C4-2B (cell line): ENCODE data around the gene LYRM4.

Experiments
- ZFX ChIP-seq: fragments of 450-650 bp; IDR thresholded peaks from 2 replicates; pipeline ENCODE4 v1.6.1; 2017
- TF ChIP-seq, protein P1 (sequence below): fragments of 450-650 bp; conservative IDR thresholded peaks from 2 replicates; pipeline ENCODE4 v1.5.1; 2017; ENCODE audit warnings: mild to moderate bottlenecking

DNA sequence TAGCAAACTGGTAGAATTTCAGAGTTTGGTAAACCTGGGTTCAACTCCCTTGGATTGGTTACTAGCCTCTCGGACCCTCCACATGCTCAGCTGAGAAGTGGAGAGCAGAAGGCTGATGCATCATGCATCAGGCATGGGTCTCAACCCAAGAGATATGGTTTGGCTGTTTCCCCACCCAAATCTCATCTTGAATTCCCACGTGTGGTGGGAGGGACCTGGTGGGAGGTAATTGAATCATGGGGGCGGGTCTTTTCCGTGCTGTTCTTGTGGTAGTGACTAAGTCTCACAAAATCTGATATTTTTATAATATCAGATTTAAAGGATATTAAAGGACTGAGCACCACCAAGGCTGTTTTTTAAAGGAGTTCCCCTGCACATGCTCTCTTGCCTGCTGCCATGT, 100.5 kb downstream of the LYRM4 start:
- TF ChIP-seq, protein P1, sequence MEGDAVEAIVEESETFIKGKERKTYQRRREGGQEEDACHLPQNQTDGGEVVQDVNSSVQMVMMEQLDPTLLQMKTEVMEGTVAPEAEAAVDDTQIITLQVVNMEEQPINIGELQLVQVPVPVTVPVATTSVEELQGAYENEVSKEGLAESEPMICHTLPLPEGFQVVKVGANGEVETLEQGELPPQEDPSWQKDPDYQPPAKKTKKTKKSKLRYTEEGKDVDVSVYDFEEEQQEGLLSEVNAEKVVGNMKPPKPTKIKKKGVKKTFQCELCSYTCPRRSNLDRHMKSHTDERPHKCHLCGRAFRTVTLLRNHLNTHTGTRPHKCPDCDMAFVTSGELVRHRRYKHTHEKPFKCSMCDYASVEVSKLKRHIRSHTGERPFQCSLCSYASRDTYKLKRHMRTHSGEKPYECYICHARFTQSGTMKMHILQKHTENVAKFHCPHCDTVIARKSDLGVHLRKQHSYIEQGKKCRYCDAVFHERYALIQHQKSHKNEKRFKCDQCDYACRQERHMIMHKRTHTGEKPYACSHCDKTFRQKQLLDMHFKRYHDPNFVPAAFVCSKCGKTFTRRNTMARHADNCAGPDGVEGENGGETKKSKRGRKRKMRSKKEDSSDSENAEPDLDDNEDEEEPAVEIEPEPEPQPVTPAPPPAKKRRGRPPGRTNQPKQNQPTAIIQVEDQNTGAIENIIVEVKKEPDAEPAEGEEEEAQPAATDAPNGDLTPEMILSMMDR, result no peak
- TF ChIP-seq ZFX, result no peak
